Measurements from ENCODE around the gene RPL13A.

- no peak for TF ChIP-seq CTCF (IDR thresholded peaks at IDR 0.05)
- no peak for TF ChIP-seq RAD21 (IDR thresholded peaks at IDR 0.05; ENCODE audit: low read length)
- TF ChIP-seq EP300 (IDR thresholded peaks at IDR 0.05; ENCODE audit: borderline replicate concordance in 1 of 2, low read depth in 1 of 2, low read length in 1 of 2): no peak
- no peak for TF ChIP-seq SMC3 (IDR thresholded peaks at IDR 0.05; ENCODE audit: low read depth, low read length)
- TF ChIP-seq, protein P1, sequence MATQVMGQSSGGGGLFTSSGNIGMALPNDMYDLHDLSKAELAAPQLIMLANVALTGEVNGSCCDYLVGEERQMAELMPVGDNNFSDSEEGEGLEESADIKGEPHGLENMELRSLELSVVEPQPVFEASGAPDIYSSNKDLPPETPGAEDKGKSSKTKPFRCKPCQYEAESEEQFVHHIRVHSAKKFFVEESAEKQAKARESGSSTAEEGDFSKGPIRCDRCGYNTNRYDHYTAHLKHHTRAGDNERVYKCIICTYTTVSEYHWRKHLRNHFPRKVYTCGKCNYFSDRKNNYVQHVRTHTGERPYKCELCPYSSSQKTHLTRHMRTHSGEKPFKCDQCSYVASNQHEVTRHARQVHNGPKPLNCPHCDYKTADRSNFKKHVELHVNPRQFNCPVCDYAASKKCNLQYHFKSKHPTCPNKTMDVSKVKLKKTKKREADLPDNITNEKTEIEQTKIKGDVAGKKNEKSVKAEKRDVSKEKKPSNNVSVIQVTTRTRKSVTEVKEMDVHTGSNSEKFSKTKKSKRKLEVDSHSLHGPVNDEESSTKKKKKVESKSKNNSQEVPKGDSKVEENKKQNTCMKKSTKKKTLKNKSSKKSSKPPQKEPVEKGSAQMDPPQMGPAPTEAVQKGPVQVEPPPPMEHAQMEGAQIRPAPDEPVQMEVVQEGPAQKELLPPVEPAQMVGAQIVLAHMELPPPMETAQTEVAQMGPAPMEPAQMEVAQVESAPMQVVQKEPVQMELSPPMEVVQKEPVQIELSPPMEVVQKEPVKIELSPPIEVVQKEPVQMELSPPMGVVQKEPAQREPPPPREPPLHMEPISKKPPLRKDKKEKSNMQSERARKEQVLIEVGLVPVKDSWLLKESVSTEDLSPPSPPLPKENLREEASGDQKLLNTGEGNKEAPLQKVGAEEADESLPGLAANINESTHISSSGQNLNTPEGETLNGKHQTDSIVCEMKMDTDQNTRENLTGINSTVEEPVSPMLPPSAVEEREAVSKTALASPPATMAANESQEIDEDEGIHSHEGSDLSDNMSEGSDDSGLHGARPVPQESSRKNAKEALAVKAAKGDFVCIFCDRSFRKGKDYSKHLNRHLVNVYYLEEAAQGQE (IDR thresholded peaks at IDR 0.05; ENCODE audit: low read depth, low read length): no peak
- TF ChIP-seq, protein P2, sequence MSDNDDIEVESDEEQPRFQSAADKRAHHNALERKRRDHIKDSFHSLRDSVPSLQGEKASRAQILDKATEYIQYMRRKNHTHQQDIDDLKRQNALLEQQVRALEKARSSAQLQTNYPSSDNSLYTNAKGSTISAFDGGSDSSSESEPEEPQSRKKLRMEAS (IDR thresholded peaks at IDR 0.05; ENCODE audit: low read depth): no peak
- no peak for TF ChIP-seq RFX5 (IDR thresholded peaks at IDR 0.05; ENCODE audit: low read length)
- TF ChIP-seq POLR2AphosphoS5 (IDR thresholded peaks at IDR 0.05; ENCODE audit: low read depth, low read length): no peak
- no peak for TF ChIP-seq CHD2 (IDR thresholded peaks at IDR 0.05; ENCODE audit: low read length, partially characterized antibody)
- TF ChIP-seq, protein P3, sequence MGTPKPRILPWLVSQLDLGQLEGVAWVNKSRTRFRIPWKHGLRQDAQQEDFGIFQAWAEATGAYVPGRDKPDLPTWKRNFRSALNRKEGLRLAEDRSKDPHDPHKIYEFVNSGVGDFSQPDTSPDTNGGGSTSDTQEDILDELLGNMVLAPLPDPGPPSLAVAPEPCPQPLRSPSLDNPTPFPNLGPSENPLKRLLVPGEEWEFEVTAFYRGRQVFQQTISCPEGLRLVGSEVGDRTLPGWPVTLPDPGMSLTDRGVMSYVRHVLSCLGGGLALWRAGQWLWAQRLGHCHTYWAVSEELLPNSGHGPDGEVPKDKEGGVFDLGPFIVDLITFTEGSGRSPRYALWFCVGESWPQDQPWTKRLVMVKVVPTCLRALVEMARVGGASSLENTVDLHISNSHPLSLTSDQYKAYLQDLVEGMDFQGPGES (IDR thresholded peaks at IDR 0.05; ENCODE audit: low read depth, low read length): no peak
- TF ChIP-seq EZH2phosphoT487 (IDR thresholded peaks at IDR 0.05; ENCODE audit: borderline replicate concordance, low read depth): no peak
- TF ChIP-seq YY1 (IDR thresholded peaks at IDR 0.05; ENCODE audit: low read depth): no peak
These were observed 26.7 kb downstream of the RPL13A start for GRCh38 chr19:49514151-49514550.

Data from SK-N-SH (cell line).